CD4-positive, alpha-beta T cell treated with Interleukin-17A for 4 hours (primary cell): Measurements from ENCODE around the gene EXOC4.

Source experiments
- DNase-seq: peaks from one replicate; pipeline ENCODE4 v3.0.0-alpha.2; 2020; ENCODE audit warnings: mixed read lengths

The EXOC4 gene

DNA sequence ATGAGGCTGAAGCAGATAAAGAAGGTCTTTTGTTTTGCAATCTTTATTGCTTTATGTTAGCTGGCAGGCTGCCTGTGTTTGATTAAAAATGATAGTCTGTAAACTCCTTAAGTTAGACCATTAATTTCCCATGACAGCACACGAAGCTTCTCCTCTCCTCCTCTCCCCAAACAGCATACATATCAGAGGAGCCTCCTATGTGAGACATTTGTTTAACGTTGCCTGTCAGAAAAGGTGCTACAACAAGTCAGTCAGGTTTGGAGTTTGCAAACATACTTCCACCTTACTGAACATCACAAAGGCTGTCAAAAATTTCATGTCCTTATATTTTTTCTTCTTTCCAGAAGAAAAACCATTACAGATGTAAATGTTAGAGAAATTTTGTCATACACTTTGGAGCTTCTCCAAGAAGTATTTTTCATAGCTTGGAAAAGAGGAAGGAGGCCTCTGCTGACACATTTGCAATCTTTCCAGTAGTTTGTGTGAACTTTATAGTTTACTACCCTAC is 393.1 kb downstream of the EXOC4 start:
- no peak for DNase-seq

DNA sequence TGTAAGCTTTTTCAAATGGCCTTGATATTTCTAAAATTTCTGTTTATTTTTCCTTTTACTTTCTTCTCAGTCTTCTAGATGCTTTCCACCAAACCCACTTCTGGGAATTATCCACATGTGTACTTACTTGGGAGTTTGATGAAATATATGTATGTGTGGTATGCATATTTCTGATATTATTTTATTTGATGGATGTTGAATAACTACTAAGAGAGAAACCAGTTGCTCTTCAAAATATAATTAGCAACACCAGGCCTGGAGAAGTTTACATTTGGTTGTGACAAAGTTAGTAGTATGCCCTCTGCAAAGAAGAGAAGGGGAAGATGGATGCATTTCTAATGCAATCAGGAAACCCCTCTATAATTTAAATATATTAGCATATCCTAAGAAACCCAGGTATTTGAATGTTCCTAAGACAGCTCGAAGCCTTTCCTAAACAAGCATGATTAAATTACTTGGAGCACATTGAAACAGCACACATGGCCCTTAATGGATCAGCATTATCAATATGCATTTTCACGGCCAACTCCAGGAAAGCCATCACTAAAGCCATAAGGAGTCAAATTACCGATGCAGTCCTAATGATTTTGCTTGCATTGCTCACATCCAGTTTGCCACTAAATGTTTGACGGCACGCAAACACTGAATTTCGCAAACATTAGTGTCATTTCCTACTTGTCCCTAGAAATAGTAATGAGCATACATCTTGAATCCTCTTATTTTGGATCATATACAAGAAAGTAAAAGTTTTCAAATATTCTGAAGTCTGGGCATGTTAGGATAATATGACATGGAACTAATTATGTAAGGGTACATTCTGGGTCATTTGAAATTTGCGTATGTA is 393.8 kb downstream of the EXOC4 start:
- no peak for DNase-seq

DNA sequence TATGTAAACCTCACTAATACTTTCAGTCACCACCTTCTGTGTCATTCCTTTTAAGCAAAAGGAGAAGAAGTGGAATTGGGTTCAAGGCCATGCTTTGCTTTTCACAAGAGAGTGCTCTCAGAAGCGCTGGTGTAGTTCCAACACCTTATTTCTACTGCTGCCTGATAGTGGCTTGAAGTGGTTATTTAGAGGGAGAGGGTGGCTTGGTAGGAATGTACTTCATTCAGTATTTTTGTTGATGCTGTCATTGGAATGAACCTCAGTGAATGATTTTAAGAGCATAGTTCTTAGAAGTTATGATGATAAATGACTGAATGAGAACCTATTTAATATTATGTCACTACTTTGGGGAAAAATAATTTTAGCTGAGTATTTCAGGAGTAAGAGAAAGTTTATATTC is 396.7 kb downstream of the EXOC4 start:
- no peak for DNase-seq

DNA sequence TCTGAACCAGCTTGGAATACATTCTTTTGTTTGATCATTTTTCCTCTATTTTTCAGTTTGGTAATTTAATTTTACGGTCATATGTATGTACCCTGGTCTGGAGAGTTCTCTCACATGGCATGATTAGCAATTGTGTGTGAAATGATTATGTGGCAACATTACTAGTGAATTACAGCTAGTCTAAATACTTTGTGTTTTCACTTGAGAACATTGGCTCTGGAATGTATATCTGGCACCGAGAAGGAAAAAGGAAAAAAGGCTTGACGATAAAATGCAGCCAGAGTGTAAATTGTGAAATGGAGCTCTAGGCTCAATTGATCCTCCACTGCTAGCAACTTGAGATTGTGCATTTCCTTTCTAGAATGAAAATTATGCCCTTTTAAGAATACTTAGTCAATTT is 397.2 kb downstream of the EXOC4 start:
- no peak for DNase-seq

DNA sequence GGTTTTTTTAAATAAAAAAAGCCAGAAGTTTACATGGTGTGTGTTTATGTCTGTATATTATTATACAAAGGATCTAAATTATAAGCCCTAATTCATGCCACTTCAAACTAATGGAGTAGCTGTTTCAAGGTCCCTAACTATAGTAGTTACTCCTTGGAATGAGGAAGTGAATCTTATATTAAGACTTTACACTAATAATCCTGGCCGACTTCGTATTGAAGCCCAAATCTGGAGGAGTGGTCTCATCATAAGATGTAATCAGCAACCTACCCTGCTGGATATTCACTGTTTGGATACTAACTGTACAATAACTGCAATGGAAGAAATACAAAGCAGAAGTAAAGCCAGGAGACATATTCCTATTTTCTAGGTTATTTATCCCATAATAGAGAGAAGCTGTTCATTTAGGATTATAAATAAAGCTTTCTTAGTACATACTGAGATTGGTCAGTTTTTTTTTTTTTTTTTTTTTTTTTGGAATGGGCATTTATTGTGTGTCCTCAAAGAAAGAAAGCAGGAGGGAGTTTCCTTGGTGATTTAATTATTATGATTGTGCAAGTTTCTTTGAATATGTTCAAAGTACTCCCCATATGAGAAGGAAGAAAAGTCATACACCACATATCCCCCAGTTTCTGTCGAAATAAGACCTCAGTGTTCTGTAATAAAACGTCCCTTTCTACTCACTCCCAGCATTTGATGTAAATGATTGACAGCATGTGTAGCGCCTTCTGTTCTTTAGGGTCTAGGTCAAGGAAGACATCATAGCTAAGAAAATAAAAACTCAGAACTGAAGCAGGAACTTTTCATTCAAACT is 397.8 kb downstream of the EXOC4 start:
- DNase-seq: no peak

DNA sequence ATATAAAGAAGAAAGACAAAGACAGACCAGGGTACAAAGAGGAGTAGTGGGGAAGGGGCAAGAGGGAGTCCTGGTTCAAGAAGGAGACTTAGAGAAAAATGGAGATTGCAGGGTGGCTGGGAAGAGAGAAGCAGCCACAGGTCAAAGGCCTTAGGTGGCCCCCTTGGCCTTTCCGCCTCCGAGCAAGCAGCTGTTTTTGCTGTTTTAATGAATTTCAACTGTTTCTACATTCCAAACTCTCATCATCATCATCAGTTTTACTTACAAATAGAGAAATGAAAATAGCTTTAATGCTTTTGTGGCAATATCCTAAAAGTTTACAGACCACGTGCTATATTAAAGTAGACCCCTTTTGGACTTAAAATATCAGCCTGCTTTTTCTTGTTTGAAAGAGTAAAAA is 399.7 kb downstream of the EXOC4 start:
- no peak for DNase-seq

DNA sequence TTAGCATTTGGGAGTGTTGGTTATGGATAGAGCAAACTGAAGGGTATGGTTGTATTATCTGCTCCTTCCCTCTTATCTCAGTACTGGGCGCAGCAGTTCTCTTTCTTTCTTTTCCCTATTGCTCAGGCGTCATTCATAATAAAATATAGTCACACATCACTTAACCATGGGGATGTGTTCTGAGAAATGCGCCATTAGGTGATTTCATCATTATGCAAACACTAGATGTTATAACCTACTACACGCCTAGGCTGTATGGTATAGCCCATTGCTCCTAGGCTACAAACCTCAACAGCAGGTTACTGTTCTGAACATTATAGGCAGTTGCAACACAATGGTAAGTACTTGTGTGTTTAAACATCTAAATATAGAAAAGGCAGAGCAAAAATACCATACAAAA is 401.7 kb downstream of the EXOC4 start:
- DNase-seq: no peak

DNA sequence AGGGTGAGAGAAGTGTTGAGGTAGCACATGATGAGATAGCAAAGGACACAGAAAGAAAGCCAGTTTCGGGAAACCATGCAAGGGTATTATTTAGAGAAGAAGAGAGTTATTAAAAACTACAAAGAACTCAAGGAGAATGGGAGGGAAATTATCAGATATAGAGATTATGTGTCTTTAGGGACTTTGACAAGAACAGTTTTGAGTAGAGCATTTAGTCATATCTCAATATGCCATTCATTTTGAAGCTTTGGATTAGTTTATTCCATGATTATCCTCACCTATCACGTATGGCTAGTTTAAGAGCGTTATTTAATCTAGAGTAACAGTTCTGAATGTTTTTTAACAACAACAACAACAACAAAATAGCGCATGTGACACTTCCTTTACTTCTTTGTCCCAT is 409.4 kb downstream of the EXOC4 start:
- DNase-seq: no peak

DNA sequence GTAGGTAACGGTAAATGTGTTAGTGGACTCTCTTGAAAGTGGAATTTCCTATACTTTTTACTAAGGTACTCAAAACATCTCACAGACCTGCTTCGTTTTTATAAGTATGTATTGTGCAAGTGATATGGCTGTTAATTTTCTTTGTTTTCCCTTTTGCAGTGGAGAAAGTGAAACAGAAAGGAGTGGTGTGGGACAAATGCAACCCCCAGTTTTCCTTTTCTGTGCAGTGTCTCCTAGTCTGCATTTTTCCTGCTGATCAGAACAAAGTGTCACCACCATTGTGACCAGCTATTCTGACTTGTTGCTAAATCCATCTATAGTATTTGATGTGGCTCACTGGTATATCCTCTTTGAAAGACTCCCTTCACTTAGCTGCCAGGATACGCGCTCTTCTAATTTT is 410.0 kb downstream of the EXOC4 start:
- no peak for DNase-seq

DNA sequence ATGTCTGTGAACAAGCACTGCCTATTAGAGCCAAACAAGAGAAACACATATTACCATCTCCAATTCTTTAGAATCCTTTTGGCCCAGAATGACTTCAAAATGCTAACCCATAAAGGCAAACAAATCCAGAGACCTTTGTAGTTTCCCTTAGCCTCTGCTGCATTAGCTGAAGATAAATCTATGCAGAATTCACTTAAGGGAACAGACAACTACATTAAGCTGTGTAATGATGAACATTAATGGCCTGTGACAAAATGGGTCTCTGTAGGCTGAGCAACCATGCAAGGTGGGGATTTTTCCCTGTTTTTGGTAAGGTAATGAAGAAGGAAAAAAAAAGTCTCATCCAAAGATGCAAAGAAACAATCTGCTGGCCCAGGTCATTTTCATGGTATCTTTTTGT is 411.6 kb downstream of the EXOC4 start:
- no peak for DNase-seq

DNA sequence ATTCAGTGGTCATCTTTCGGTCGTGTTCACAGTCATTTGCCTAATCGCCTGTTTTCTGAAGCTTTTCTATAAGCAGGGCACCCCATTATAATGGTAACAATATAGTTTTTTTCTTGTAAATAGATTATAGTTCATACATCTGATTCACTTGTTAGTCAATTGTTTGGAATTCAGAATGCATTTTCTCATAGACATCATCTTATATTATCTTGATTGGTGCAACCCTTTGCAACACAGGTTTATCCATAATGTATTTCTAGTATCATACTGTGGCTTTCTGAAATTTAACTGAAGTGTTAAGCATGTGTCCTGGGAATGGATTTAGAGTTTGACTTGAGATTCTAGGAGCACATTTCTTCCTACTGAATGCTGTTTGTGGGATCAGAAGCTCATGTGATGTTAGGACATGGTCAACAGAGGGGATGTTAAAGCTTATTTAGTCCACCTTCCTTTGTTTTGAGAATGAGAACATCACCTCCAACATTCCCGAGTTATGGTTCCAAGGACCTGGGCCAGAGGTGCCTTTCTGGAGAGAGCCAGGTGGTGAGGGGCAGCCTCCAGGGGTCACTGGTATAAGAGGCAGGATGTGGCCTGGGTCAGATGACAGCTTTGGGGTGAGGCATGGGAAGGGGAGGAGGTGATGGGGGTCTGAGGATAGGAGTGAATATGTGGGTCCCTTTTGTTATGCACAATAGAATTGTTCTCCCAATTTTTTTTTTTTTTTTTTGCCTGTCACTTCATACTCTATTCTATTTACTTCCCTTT is 415.6 kb downstream of the EXOC4 start:
- no peak for DNase-seq

DNA sequence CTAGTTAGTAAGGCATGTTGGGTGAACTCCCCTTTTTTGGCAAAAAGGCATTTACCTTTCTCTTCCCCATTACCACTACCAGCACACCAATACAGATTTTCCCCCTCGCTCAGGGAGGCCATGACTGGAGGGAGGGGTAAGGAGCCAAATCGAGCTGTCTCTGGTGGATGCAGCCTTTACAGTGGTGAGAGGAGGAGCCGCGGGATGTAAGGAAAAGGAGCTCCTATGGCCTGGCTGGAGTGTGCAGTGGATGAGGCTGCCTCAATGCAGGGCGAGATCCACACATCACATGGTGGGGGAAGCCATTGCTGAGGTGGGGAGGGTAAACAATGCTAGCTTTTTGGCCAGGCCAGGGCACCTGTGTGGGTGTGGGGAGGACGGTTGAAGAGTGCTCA is 416.2 kb downstream of the EXOC4 start:
- no peak for DNase-seq

DNA sequence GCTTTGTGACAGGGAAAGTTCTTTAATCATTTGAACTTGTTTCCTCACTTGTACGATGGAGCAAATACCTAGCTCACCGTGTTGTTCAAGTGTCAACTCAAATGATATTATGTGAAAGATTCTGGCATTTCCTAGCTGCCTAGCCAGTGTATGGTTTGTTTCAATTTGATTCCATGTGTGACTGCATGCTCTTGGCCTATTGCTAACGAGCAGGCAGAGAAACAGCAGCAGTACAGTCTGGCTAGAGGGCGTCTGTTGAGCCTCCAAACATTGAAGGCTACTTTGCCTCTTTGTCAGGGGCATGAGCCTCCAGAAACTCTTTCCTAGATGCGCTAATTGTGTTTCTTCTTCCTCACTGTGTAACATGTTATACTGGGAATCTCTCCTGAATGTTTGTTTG is 417.4 kb downstream of the EXOC4 start:
- no peak for DNase-seq

DNA sequence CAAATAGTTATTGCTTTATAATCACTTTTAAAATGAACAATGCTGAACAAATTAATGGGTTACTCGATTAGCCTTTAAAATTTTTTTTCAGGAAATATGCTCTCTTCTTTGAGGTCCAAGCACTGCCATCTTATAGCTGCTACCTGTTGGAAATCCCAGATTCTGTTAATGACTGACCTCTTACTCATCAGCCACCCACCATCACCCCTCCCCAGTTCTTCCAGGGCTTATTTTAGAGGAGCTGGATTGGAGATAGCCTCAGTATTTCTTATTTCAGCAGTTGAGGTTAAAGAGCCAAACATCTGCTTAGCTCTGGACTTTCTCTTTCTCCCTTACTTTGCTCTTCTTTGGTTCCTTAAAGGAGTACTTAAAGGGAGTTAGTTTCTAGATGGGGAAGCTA is 420.0 kb downstream of the EXOC4 start:
- no peak for DNase-seq

DNA sequence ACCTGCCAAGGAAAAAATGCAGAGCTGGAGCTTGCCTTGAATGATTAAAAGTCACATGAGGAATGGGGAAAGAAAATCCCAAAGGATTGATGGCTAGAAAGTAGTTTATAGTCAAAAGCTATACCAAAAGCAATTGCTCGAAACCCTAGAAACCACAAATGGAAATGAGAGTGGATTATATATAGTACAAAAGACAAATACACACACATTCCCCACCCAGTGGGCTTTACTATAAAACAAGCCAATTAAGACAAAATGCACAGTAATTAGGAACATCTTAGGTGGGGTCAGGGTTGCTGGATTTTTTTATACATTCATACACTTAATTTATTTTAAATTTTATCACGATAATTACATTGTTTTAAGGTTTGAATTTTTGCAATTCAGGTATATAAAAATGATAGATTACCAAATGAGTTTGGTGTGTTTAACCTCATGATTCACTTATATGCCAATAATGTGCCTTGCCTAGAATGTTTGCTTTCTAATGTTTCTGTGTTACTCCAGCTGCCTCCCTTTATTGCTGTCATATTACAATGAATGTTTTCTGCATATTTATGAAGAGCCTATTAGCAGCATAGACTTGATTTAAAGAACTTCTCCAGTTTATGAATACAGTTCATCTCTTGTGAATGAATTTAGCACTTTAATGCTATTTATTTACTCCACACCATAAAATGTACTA is 421.3 kb downstream of the EXOC4 start:
- DNase-seq: no peak

DNA sequence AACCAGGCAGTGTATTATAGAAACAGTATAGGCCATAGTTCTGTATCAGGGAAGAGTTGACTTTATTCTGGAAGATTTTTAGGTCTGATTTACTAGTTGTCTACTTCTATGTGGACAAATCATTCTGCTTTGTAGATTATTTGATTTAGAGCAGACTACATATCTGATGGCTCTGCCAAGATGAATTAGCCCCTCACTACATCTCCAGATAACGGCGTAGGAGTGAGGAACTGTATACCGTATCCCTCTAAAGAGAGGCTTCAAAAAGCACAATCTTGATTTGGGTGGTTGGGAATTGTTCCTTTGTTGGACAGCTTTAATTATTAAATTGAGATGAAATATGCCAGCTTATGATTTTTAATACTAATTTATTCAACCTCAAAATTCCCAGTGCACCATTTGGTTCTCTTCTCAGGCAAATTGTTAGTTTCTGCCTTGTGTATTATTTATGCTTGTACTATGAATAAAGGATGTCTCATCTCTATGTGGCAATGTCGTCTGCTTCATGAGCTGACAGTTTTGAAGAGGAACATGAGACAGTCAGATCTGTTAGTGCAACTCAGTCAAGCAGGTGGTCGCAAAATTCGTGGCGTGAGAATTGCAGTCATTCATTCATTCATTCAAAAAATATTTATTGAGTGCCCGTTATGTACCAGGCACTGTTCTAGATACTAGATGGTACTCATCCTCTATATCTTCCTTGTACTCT is 422.8 kb downstream of the EXOC4 start:
- no peak for DNase-seq

DNA sequence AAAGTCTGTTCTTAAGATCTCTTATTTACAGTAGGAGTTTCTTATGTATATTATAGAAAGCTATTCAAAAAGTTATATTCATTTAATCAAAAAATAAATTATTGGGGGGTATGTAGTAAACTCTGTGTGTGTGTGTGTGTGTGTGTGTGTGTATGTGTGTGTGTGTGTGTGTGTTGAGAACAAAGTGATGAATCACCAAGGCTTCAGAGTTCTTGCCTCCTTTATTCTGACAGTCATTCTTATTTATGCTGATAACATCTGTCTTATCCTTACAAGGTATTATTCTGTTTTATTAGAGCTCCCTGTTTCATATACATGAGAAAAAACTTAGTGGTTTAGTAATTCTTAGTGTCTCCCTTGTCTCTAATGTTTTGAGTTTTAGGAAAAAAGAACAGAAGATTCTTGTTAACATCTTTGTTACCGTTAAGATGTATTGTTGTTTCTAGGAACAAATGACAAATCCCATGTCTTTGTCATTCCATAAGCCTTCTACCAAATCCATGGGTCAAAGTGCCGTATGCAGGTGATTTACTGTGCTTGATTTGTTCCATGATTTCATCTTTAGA is 424.0 kb downstream of the EXOC4 start:
- no peak for DNase-seq

DNA sequence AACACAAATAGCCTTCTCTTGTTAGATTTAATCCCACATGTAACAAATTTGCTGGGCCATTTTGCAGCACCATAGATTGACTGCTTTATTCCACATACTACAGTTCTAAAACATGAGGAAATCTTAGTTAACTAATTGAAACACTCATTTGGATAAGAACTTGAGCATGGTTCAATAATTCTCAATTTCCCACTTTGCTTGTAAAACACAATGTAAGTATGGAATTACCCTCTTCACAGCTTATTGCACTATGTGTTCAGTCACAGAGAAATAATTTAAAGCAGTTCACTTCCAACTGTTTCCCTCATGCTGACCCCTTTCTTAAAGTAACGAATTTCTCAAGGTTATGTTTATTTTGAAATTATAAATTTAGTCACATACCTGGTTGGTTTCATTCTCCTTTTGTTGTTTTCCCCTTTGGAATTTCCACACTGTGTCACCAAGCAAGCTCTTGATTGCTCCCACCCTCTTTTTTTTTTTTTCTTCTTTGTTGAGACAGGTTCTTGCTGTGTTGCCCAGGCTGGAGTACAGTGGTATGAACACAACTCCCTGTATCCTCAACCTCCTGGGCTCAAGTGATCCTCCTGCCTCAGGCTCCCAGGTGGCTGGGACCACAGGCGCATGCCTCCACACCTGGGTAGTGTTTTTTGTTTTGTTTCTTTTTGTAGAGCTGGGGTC is 425.4 kb downstream of the EXOC4 start:
- no peak for DNase-seq

DNA sequence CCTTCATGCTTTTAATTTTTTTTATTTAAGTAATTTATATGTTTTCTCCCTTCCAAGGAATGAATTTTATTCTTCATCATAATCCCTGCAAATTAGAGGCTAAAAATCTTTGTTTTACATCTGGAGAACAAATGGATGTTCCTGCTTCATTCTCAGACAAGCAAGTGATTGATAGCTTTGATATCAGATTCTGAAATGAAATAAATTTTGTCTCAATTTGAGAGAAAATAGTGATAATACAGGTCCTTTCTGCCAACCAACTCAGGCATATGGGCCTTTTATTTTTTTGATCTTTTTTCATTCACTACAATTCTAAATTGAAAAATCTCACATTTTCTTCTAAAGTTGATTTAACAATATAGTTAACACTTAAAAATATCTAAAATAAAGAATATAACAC is 427.1 kb downstream of the EXOC4 start:
- DNase-seq: no peak

DNA sequence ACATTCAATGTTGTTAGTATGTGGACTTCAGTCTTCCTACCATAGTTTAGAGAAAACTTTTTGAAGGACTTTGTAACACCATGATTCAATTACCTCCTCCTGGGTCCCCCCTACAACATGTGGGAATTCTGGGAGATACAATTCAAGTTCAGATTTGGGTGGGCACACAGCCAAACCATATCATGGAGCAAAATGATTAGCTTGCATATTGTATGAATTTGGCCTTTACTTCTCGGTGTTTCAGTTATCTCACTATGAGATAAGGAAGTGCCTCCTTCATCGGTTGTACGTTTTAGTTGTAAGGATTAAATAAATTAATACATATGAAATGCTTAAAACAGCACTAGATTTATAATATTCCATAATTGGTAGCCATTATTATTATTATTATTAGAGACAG is 428.7 kb downstream of the EXOC4 start:
- DNase-seq: no peak
